Neuron (in vitro differentiated cells): Measurements from ENCODE around the gene RECQL5.

Source experiments
- H2AFZ ChIP-seq: one replicate; pipeline ENCODE4 v1.6.1; 2013; ENCODE audit warnings: low read depth, mild to moderate bottlenecking, inconsistent platforms, low read length, moderate library complexity
- H3K27me3 ChIP-seq: one replicate; pipeline ENCODE4 v1.6.1; 2013; ENCODE audit warnings: low read length; ENCODE audit not compliant: insufficient read depth
- H3K36me3 ChIP-seq: one replicate; pipeline ENCODE4 v1.6.1; 2013; ENCODE audit warnings: low read length; ENCODE audit not compliant: insufficient read depth
- H3K4me1 ChIP-seq: one replicate; pipeline ENCODE4 v1.6.1; 2013; ENCODE audit warnings: low read length; ENCODE audit not compliant: insufficient read depth
- H3K4me3 ChIP-seq: 2 replicates; pipeline ENCODE4 v1.5.1; 2013; ENCODE audit warnings: mild to moderate bottlenecking, low read length, moderate library complexity
- H3K9me3 ChIP-seq: one replicate; pipeline ENCODE4 v1.6.1; 2013; ENCODE audit warnings: low read length

RECQL5 gene

GRCh38 chr17:75679706-75680211, 12.8 kb upstream of the RECQL5 start:
- no peaks in the 10 kb centered on the region for H3K27me3 ChIP-seq
- no peaks in the 10 kb centered on the region for H3K4me1 ChIP-seq
- no peak overlapping the region for H2AFZ ChIP-seq
- H3K9me3 ChIP-seq, result no peaks in the 10 kb centered on the region
- no peak overlapping the region for H3K4me3 ChIP-seq
- peaks cover 53% of the 10 kb centered on the region for H3K36me3 ChIP-seq

DNA sequence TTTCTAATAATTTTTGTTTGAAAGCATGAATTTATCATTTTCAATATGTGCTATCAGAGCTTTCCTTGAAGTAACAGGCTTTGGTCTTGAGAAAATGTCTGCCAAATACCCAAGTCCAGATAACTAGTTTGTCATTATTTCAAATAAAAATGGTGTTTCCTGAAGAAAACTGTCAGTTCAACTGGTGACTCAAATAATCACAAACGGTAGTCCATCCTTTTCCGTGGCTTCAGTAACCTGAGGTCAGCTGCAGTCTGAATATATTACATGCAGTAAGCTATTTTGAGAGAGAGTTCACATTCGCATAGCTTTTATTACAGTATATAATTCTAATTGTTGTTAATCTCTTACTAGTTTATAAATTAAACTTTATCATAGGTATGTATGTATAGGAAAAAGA, 9.5 kb upstream of the RECQL5 start:
- Histone ChIP-seq H3K4me1 (no peaks in the 10 kb centered on the region), H3K36me3 (peaks cover 59% of the 10 kb centered on the region), H3K4me3 (no peak overlapping the region), H3K9me3 (no peaks in the 10 kb centered on the region), H2AFZ (no peak overlapping the region), H3K27me3 (no peaks in the 10 kb centered on the region)

- Histone ChIP-seq H3K27me3 (no peaks in the 10 kb centered on the region), H3K4me1 (peaks cover 2% of the 10 kb centered on the region), H3K4me3 (no peak overlapping the region), H3K36me3 (peaks cover 57% of the 10 kb centered on the region), H3K9me3 (no peaks in the 10 kb centered on the region), H2AFZ (no peak overlapping the region)
These were observed 6.5 kb upstream of the RECQL5 start for GRCh38 chr17:75673487-75673886.

DNA sequence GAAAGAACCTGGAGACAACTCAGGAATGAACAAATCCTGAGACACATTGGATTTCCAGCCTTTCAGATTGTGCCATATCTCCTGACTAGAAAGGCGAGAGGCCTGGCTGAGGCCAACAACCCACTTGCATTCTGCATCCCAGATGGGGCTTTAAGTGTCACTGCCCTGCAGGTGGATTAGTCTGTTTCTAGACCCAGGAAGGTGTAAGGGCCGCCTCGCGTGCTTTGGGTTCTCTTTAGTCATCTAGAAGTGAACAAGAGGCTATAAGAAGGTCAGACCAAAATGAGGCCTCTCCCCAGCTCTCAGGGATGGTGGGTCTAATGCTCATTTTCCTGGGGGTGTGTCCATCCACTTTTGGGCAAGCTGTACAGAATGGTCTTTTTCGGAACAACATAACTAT, 5.1 kb upstream of the RECQL5 start:
- H3K27me3 ChIP-seq, result no peaks in the 10 kb centered on the region
- H3K4me3 ChIP-seq, result no peak overlapping the region
- H2AFZ ChIP-seq, result no peak overlapping the region
- H3K36me3 ChIP-seq, result peaks cover 50% of the 10 kb centered on the region
- H3K4me1 ChIP-seq, result peaks cover 9% of the 10 kb centered on the region
- no peaks in the 10 kb centered on the region for H3K9me3 ChIP-seq

GRCh38 chr17:75670868-75671267, 3.9 kb upstream of the RECQL5 start:
- Histone ChIP-seq H3K4me3 (no peak overlapping the region), H3K9me3 (no peaks in the 10 kb centered on the region), H2AFZ (no peak overlapping the region), H3K36me3 (peaks cover 42% of the 10 kb centered on the region), H3K27me3 (no peaks in the 10 kb centered on the region), H3K4me1 (peaks cover 18% of the 10 kb centered on the region)

DNA sequence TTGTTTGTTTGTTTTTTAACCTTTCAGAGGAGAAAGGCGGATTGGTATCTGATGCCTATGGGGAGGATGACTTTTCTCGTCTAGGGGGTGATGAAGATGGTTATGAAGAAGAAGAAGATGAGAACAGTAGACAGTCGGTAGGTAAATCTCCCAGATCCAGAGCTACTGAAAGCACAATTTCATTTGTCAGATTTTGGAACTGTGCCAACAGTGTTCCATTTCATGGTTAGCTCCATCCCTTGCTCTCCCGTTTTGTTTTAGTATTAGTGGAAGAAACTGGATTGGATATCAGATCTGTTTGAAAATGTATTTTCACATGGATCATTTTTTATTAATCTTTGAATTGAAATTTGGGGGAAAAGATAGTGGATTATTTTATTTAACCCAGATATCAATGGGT, 1.5 kb upstream of the RECQL5 start:
- H3K4me1 ChIP-seq, result peaks cover 21% of the 10 kb centered on the region
- no peak overlapping the region for H2AFZ ChIP-seq
- H3K36me3 ChIP-seq, result peaks cover 40% of the 10 kb centered on the region
- H3K4me3 ChIP-seq, result peak overlapping the region; percentile 94
- H3K27me3 ChIP-seq, result no peaks in the 10 kb centered on the region
- H3K9me3 ChIP-seq, result no peaks in the 10 kb centered on the region

DNA sequence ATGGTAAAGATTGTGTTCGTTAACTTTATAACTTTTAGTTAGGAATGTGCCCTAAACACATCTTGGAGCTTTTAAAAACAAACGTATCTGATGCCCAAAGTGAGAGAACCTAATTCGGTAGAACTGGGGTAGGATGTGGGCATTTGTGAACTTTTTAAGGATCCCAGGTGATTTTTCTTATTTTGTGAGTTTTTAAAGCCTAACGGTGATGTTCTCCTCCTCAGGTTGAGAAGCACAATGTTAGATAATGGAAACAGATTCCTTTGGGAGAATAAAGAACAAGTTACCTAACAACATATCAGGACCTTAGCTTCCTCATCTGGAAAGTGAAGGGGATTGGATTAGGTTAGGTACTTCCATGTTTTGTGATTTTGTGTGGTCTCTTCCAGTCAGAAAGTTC, 871 bp upstream of the RECQL5 start:
- H2AFZ ChIP-seq, result peak overlapping the region; percentile 39
- peaks cover 21% of the 10 kb centered on the region for H3K4me1 ChIP-seq
- no peaks in the 10 kb centered on the region for H3K27me3 ChIP-seq
- H3K9me3 ChIP-seq, result no peaks in the 10 kb centered on the region
- peak overlapping the region; percentile 94 for H3K4me3 ChIP-seq
- H3K36me3 ChIP-seq, result peaks cover 37% of the 10 kb centered on the region

DNA sequence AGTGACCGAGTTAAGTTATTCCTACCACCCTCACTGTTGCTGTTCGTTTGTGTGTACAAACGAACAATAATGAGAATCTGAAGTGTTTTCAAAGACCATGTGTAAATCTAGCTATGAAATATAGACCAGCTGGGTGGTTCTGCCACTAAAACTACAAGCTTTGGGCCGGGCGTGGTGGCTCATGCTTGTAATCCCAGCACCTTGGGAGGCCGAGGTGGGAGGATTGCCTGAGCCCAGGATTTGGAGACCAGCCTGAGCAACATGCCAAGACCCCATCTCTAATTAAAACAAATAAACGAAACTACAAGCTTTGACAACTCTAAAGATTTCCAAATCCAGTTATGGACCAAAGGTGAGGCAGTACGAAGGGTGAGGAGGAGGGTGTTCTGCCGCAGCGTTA, 973 bp downstream of the RECQL5 start:
- no peaks in the 10 kb centered on the region for H3K27me3 ChIP-seq
- H3K36me3 ChIP-seq, result peaks cover 41% of the 10 kb centered on the region
- no peaks in the 10 kb centered on the region for H3K9me3 ChIP-seq
- H3K4me3 ChIP-seq, result peak overlapping the region; percentile 94
- no peak overlapping the region for H2AFZ ChIP-seq
- peaks cover 21% of the 10 kb centered on the region for H3K4me1 ChIP-seq

DNA sequence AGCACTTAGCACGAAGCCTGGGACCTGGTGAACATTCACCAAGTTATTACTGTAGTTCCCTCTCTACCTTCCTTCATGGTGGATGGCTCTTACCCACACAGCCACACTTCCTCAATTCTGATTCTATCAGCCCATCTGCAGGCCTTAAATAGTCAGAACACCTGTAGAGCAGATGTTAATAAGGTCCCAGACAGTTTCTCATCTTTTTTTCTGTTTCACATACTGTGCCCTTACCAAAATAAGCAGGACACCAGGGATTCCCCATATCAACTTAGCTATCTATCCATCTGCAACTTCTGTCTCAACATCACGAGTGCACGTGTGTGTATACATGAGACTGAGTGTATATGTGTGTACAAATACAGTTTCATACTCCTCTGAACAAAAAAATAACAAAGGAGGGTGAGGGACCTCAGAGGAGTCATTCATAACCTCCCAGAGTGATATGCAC, 2.8 kb downstream of the RECQL5 start:
- Histone ChIP-seq H3K36me3 (peaks cover 43% of the 10 kb centered on the region), H2AFZ (no peak overlapping the region), H3K27me3 (no peaks in the 10 kb centered on the region)

DNA sequence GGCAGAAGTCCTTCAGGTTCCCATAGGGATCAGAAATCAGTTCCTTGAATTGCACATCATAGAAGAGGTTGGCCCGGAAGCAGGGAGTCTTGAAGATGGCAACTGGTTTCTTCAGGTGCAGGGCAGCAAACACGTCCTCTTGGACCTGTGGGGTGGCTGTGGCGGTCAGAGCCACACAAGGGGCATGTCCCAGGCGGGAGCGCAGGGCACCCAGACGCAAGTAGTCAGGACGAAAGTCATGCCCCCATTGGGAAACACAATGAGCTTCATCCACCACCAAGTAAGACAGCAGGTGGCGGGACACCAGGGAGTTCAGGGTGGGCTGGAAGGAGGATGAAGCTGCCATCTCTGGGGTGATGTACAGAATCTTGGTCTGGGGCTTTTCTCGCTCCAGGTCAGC, 4.4 kb downstream of the RECQL5 start:
- no peaks in the 10 kb centered on the region for H3K27me3 ChIP-seq
- H3K4me1 ChIP-seq, result peaks cover 11% of the 10 kb centered on the region
- no peak overlapping the region for H2AFZ ChIP-seq
- no peaks in the 10 kb centered on the region for H3K9me3 ChIP-seq
- H3K4me3 ChIP-seq, result no peak overlapping the region
- peaks cover 40% of the 10 kb centered on the region for H3K36me3 ChIP-seq

More for the DNA sequence above, 2.8 kb downstream of the RECQL5 start:
- Histone ChIP-seq H3K4me1 (peaks cover 21% of the 10 kb centered on the region), H3K4me3 (no peak overlapping the region), H3K9me3 (no peaks in the 10 kb centered on the region)

- no peaks in the 10 kb centered on the region for H3K27me3 ChIP-seq
- H3K4me3 ChIP-seq, result no peak overlapping the region
- H2AFZ ChIP-seq, result no peak overlapping the region
- H3K4me1 ChIP-seq, result peaks cover 9% of the 10 kb centered on the region
- H3K36me3 ChIP-seq, result peaks cover 46% of the 10 kb centered on the region
- H3K9me3 ChIP-seq, result no peaks in the 10 kb centered on the region
These were observed 5.4 kb downstream of the RECQL5 start for GRCh38 chr17:75661531-75661930.

DNA sequence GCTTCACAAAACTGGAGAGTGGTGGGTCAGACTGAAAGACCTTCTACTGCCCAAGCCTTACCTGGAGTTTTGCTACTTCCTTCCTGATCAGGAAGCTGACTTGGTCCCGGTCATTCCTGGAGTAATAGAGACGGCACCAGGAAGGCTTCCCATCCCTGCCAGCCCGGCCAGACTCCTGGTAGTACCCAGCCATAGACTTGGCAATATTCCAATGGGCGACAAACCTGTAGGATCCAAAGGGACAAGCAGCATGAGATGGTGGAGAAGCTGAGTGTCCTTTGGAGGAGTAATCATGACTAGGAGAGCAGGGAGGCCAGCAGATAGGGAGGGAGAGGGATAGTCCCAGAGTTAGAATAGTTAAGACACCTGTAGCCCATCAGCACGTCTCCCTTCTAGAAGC, 8.7 kb downstream of the RECQL5 start:
- no peaks in the 10 kb centered on the region for H3K27me3 ChIP-seq
- H2AFZ ChIP-seq, result no peak overlapping the region
- no peaks in the 10 kb centered on the region for H3K9me3 ChIP-seq
- H3K36me3 ChIP-seq, result peaks cover 46% of the 10 kb centered on the region
- H3K4me3 ChIP-seq, result no peak overlapping the region
- H3K4me1 ChIP-seq, result no peaks in the 10 kb centered on the region

DNA sequence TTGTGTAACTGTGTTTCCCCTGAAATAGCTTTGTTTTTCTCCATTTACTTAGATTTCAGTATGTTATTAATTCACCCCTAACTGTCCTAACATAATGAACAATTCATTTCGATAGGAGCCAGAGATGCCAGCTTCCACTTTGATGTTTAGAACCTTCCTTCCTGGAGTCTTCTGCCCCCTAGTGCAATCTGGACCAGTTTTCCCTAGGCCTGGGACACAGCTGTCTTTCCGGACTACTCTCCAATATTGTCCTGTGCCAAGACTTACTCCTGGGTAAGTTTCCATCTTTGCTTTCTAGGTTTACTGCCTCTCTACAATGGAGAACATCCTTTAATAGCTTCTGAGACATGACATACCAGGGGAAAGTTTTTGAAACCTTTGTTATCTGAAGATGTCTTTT, 12.8 kb downstream of the RECQL5 start:
- Histone ChIP-seq H3K36me3 (peaks cover 39% of the 10 kb centered on the region), H3K4me3 (no peak overlapping the region), H3K9me3 (no peaks in the 10 kb centered on the region), H2AFZ (no peak overlapping the region), H3K27me3 (no peaks in the 10 kb centered on the region), H3K4me1 (no peaks in the 10 kb centered on the region)

- H3K27me3 ChIP-seq, result no peaks in the 10 kb centered on the region
- peaks cover 41% of the 10 kb centered on the region for H3K36me3 ChIP-seq
- H3K9me3 ChIP-seq, result no peaks in the 10 kb centered on the region
- no peaks in the 10 kb centered on the region for H3K4me1 ChIP-seq
- H3K4me3 ChIP-seq, result no peak overlapping the region
- H2AFZ ChIP-seq, result no peak overlapping the region
These were observed 13.9 kb downstream of the RECQL5 start for GRCh38 chr17:75652934-75653549.
